Stimulated activated CD8-positive, alpha-beta memory T cell treated with anti-CD3 and anti-CD28 coated beads, Interleukin-7, amount 100 ng/mL, for 1 hour (primary cell): ENCODE results near the gene CTXN3.
"Not testable (repeated sequence)": the region's sequence is repeated elsewhere in the genome, so short reads cannot be mapped to it uniquely, and the experiment has no call there.

Experiments used
- DNase-seq, 2 donors: peaks; one replicate each; pipeline ENCODE4 v3.0.0-alpha.2; 2020; ENCODE audit warnings: low read depth in 2 of 2

CTXN3 gene

DNA sequence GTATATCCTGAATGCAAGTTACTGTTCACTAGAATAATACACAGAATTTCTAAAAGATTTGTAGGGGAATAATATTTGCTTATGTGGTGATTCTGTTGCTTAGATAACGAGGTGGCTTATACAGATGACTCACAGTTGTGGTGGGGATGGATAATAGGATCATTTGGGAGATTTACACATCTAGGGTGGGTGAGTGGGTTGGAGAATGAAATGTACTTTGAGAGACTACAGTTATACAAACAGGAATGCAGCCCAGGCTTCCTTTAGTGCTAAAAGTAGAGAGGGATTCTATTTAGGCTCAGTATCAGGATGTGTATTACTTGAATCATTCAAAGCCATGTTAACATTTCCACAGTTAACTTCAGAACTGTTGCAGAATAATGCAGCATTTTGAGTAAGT is 1.8 kb downstream of the CTXN3 start:
- DNase-seq = no peak

DNA sequence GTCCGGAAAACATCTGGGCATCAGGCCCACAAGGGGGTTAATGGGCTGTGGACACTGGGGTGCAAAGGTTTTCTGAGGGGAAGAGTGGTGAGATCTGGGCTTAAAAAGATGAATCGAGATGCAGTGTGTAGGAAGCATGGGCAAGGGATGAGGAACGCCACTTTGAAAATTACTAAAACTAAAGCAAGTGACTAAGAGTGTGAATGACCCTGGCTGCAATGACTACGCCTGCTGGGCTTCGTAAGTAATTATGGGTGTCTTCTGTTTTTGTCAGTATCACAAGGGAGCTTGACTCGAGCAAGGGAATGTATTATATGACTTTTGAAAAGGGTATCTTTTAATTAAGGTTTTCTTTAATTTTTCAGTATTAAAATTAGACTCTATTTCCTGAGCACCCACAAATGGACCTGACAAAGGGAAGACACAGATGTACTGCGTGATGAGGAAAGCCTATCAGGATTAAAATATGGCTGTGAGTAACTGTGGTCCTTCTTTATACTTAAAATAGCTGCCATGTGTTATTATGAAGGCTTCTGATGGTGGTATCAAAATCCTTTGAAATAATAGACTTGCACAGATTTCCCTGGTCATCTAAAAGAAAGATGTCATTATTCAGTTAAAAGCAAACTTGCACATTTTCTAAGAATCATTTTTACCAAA is 4.2 kb downstream of the CTXN3 start:
- DNase-seq = no peak

DNA sequence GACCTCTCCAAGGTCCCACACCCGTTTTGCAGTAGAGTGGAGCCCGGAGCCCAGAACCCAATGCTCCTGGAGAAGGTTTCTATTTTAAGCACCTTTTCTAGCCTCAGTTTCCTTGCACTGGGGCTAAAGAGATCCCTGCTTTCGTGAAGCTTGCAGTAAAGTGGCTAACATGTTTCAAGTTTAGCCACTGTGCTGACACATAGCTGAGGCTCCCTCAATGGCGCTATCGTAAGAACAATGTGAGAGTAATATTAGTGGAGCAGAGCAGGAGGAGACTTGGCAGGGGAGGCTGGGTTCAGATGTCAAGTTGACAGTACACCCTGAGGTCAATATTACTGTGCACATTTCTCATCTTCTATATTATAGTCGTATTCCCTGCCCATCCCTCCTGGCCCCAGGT is 7.9 kb downstream of the CTXN3 start:
- DNase-seq = no peak

DNA sequence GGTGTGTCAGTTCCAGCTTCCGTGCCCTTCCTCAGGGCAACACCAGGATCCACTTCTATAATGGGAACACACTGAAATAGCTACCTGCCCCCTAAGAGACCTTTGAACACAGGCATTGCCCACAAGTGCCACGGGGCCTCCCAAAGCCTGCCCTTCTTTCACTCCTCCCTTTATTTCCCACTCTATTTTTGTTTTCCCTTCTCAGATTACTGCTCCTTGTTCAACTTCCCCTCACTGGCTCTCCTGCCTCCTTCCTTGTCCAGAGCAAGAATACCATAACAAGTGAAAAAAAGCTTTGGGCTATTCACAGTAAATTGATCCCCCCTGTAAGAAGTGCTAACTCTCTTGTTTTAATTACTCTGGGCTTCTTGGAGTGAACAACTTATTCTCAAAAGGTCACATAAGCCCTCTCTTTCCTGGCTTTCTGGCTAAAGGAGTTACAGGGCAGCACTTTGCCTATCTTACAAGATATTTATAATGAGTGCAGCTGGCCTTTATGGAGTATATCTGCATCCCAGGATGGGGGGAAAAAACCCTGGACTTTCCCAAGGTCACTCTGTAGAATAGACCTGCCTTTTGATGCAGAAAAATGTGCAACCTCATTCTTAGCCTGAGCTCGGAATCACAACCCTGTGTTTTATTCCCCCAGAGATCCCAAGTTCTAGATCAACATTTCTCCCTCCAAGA is 11.3 kb downstream of the CTXN3 start:
- DNase-seq = no peak

DNA sequence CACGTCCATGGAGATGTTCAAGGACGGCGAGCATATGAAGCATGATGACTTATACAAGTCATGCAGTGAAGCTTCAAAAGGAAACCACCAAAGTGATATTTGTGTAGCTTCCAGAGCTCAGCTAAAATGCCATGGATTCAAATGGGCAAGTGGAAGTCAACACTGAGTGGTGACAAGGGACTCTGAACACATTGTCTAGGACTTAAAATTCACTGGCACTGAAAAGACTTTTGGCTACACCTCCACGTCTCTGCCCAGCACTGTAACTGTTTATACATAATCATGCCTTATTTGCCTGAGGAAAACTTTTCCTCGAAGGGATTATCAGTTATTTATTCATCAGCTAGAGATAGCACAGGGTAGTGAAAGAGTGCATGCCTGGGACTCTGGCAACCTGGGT is 15.2 kb downstream of the CTXN3 start:
- DNase-seq = no peak

DNA sequence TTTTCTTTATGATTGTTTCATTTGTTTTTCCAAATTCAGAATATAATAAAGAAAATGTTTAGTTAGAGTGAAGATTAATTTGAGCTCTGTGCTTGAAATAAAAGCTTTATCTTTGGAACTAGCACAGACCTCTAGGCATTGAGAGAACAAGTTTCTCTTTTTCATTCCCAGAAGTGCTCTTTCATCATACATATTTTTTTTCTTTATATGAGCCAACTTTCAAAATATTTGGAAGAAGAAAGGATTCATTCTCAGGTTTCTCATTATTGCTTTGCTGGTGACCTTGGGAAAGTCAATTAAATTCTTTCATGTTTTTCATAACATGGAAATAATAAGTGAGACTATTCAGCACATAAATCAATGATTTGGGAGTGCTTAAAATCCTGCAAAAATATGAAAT is 16.8 kb downstream of the CTXN3 start:
- DNase-seq = no peak

DNA sequence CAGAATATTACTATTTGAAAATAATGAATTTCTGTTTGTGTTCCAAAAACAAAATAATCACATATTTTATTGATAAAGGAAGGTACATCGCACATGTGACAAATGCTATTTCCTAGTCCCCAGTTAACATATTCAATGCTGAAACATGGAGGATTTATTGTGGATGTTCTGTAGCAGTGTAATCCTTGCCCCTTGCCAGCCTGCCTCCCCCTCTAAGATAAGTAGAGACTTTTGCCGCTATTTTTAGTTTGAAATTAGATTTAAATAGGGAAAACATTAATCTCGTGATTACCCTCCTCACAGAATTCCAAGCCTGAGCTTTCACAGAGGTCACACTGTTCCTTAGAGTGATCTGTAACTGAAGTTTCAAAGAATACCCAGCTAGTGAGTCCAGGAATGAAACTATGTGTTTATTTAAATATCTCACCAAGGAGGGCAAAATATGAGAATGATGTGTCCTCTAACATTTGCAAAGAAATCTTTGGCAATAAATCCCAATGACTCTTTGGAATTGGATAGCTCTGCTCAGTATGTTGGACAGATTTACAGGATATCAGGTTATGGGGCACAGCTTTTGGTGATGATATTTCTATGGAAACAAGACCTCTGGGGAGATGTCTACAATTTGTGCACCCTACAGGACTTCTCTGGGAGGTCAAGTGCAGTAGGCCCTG is 17.3 kb downstream of the CTXN3 start:
- DNase-seq = no peak

DNA sequence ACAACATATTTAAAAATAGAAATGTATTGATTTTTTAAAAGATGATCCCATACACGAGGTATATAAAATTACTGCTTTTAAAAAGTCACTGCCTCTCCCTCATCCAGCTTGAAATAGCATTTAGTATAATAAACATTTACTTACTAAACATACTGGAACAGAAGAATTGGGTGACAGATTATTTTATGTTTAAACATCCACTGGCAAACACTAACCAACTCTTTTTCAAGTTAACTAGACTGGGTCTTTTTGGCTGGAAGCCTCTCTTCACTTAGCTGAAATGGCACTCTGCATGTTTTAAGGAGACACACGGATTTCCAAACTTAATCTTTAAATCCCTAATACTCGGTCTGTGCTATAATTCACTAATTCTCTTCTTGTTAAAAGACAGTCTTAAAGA is 19.0 kb downstream of the CTXN3 start:
- DNase-seq = no peak

DNA sequence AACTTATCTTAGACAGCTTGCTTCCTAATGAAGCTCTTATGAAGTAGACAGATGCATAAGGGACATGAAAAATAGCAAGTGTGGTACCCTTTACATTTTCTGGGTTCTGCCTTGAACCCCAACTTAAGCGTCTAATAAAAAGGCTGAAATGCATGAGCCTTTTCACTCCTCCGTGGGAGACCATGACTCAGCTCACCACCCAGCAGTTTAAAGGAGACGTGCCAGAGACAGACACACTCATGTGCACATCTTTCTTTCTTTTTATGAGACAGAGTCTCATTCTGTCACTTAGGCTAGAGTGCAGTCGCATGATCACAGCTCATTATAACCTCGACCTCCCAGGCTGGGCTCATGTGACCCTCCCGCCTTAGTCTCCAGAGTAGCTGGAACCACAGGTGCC is 22.3 kb downstream of the CTXN3 start:
- DNase-seq = no peak

DNA sequence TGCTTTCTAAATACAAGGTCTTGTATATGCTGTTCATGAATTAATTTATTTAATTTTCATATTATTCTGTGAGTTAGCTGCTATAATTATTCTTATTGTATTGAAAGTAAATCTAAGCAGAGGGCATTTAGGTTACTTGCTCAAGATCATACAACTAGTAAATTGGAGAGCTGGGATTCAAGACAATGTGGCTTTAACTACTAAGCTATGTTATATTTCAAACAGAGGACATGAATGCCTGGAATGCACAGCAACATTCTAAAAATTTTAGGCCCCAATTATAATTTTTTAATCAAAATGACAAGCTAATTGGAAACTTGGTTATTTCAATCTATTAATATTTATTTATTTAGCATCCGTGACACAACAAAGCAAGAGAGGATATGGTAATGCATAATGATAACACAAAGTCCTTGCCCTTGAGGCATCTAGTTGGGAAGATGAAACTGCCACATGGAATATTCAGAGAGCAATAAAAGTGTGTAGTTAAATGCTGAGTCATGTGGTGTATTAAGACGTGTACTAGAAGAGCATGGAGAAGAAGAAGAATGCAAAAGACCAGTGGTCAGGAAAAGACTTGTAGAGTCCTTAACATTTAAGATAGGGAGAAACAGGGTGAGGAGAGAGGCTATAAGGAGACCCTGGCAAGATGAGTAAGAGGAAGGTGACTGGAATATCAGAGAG is 24.4 kb downstream of the CTXN3 start:
- DNase-seq = no peak

DNA sequence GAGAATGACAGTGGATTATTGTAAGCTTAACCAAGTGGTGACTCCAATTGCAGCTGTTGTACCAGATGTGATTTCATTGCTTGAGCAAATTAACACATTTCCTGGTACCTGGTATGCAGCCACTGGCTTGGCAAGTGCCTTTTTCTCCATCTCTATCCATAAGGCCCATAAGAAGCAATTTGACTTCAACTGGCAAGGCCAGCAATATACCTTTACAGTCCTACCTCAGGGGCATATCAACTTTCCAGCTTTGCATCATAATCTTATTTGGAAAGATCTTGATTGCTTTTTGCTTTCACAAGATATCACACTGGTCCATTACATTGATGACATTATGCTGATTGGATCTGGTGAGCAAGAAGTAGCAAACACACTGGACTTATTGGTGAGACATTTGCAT is 28.1 kb downstream of the CTXN3 start:
- DNase-seq = not testable (repeated sequence)

DNA sequence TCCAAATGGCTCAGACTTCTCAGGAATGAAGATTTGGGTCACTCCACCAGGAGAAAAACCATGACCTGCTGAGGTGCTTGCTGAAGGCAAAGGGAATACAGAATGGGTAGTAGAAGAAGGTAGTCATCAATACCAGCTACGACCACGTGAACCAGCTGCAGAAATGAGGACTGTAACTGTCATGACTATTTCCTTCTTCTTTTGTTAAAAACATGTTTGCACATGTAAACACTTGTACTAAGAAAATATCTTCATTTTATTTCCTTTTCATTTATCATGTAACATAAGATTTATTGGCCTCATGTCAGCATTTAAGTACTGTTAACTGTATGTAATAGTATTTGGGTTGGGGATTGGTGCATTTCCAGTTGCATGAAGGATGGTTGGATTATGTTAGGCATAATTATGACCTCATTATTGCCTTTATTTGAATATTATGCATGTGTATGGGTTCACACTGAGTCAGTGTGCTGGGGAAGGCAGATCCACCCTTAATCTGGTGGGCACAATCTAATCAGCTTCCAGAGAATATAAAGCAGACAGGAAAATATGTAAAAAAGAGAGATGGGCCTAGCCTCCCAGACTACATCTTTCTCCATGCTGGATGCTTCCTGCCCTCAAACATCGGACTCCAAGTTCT is 30.9 kb downstream of the CTXN3 start:
- DNase-seq = not testable (repeated sequence)

DNA sequence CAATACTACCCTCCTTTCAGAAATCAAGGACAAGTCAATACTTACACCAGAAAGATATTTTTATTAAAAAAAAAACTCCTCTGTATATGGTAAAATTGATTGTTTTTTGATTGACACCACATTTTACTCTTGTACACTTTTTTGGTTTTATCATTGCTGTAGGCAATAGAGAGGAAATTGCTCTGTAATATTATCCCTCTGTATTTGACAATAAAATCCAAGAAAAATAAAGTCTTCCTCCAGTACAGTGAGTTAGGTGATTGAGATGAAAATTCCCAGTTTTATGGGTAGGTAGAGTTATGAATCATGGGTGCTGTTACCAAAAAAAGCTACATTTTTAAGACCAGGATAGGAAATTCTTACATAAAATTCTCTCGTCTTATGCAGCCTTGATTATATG is 31.7 kb downstream of the CTXN3 start:
- DNase-seq = no peak

DNA sequence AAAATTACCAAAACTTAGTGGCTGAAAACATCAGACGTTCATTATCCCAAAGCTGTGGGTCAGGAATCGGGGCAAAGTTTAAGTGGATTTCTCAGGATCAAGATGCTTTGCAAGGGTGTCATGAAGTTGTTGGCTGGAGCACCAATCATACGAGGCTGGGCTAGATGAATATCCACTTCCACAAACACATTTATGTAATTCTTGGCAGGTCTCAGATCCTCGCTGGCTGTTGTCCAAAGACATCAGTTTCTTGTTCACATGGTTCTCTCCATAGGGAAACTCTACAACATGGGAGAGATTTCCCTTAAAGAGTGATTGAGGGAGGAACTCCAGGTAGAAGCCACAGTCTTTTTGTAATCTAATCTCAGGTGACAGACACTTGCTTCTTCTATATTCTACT is 34.1 kb downstream of the CTXN3 start:
- DNase-seq = no peak

DNA sequence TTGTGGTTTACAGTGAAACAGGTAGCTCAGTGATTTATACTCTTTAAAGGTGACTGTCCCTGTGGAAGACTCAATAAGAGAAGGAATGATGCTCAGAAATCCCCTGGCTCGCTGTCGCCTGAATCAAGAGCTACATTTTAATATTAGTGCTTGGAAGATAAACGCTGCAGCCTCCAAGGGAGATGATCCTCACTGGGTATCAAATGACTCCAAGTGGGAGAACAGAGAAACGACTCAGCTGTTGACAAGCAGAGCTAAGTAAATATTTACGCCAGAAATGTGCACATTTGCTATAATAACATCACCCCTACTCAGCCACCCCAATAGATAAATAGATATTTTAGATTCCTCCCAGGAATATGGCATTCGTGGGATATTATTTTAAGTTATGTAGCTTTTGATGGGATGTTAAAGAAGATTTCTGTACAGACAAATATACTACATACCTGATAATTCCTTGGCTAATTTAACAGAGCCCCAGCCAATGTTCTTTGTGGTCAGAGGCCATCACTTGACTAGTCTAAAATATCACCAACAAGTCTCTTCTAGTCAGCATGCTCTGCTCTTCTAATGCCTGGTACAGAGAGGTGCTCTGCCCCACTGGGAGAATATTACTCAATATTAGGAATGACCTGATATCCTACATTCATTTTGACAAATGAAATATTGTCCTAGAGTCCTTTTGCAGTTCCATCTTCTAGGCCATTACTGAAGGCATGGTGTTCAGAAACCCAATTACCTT is 36.0 kb downstream of the CTXN3 start:
- DNase-seq = no peak

DNA sequence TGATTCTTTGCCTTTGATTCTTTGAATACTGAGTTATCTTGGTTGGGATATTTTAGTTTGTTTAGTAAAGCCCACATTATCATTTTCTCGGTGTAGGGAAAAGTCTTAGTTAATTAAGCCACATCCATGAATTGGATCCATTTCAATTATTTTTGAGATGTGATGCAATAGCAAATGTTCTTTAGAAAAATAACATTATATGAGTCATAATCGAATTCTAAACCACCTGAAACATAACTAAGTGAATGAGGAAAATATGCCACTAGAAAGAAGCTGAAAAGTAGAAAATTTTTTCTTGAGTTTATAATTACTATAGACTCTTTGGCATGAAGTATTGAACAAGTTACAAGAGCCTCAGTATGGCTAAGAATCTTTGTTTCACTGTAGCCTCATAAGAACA is 36.8 kb downstream of the CTXN3 start:
- no peak for DNase-seq

DNA sequence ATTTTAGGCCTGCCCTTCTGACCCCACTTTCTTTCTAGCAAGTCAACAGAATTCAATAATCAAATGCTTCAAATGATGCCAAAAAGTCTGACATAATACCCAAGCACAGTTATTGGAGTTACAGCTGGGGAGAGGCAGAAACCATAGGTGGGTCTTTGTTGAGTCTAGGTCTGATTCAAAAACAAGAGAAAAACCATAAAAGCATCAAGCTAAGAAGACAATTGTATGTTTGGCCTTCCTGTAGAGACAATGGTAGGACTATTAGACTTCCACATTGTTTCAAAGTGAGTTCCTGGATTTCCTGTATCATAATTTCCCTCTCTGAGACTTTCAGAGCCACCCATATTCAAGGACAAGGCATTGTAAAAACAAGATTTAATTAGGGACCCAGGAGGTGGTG is 37.5 kb downstream of the CTXN3 start:
- no peak for DNase-seq

DNA sequence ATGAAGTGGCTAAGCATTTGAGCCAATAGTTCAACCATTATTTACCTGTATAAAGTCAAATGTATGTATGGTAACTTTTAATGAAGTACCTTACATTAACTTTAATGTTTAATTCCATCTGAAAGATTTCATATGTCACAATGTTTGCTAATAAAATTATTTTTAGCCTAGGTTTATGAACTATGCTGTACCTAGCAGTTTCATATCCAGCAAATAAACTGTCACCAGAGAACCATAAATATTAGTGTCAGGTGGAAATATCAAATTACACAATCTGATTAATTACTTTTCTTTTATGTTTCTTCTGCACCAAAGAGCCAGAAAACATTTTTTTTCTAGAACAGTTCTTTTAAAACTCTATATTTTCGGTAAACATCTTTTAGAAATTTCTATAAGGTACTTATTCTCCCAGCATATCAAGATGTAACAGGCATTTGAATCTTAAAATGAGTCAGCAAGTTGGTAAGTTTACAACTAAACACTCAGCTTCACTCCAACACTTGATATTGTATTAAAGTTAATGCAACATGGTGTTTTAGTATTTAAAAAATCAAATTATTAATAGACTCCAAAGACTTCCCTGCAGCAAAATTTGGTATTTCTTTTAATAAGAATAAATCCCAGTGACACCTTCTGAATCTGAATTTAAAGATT is 45.8 kb downstream of the CTXN3 start:
- DNase-seq = no peak

DNA sequence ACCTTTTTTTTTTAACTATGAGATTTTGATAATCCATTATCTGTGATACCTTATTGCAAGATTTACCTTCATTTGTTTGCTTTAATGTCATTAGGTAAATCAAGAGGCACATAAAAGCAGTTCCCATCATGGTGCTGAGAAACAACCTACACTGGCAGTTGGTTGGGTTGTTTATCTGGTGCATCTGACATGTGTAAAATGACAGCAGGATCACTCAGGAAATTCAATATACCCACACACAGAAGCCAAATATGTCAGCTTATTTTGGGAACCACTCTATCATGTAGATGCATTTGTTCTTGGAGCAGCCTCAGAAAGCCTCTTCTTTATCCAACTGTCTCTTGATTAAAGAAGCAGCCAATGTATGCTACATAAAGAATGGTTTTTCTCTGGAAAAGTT is 46.5 kb downstream of the CTXN3 start:
- no peak for DNase-seq

DNA sequence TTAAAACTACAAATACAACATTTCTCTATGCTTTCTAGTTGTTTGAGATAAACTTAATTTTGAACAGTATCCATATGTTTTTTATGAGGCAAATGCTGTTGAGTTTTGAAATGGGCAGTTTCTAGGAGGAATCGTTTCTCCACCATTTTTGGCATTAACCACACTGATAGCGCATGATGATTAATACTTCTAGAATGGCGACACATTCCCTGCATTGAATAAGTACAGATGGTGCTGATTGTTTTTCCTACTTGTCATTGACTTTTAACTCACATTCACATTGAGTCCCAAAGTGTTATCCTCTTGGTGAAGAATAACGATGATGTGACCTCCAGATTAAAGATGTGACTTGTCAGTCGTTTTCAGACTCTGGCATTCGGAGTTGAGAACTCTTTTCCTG is 47.8 kb downstream of the CTXN3 start:
- DNase-seq = no peak
